ENCODE data around the gene HMCN1.

HMCN1 gene

DNA sequence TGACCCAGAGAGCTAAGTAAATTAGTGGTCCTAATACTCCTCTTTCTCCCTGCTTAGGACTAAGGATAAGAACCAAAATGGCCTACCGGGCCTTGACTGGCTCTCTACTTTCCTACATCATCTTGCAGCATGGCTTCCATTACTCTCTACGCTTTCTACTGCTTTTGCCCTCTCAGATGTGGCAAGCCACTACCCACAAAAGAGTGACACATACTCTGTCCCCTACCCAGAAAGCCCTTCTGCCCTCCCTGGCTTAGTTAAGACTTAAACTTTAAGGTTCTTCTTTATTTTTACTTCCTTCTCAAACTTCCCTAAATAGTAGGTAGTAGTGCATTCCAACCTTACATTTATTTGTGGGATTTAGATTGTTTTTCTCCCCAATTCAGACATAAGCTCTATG, 412.8 kb downstream of the HMCN1 start:
- ATAC-seq: no peak
- TF ChIP-seq ZC3H10 (CRISPR knock-in tag; IDR thresholded peaks at IDR 0.05) (no peak), ZNF70 (CRISPR knock-in tag; IDR thresholded peaks at IDR 0.05) (no peak), GLIS3 (CRISPR knock-in tag; IDR thresholded peaks at IDR 0.05) (no peak), ESRRG (CRISPR knock-in tag; IDR thresholded peaks at IDR 0.05) (no peak), BACH2 (CRISPR knock-in tag; IDR thresholded peaks at IDR 0.05; ENCODE audit: borderline replicate concordance) (no peak), OSR1 (CRISPR knock-in tag; IDR thresholded peaks at IDR 0.05) (no peak), TOX (CRISPR knock-in tag; IDR thresholded peaks at IDR 0.05; ENCODE audit: borderline replicate concordance) (no peak), RARB (CRISPR knock-in tag; IDR thresholded peaks at IDR 0.05) (no peak), ISL1 (CRISPR knock-in tag; IDR thresholded peaks at IDR 0.05) (no peak), ZFP30 (CRISPR knock-in tag; IDR thresholded peaks at IDR 0.05) (no peak)
- TF ChIP-seq, protein P1, sequence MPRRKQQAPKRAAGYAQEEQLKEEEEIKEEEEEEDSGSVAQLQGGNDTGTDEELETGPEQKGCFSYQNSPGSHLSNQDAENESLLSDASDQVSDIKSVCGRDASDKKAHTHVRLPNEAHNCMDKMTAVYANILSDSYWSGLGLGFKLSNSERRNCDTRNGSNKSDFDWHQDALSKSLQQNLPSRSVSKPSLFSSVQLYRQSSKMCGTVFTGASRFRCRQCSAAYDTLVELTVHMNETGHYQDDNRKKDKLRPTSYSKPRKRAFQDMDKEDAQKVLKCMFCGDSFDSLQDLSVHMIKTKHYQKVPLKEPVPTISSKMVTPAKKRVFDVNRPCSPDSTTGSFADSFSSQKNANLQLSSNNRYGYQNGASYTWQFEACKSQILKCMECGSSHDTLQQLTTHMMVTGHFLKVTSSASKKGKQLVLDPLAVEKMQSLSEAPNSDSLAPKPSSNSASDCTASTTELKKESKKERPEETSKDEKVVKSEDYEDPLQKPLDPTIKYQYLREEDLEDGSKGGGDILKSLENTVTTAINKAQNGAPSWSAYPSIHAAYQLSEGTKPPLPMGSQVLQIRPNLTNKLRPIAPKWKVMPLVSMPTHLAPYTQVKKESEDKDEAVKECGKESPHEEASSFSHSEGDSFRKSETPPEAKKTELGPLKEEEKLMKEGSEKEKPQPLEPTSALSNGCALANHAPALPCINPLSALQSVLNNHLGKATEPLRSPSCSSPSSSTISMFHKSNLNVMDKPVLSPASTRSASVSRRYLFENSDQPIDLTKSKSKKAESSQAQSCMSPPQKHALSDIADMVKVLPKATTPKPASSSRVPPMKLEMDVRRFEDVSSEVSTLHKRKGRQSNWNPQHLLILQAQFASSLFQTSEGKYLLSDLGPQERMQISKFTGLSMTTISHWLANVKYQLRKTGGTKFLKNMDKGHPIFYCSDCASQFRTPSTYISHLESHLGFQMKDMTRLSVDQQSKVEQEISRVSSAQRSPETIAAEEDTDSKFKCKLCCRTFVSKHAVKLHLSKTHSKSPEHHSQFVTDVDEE (CRISPR knock-in tag; IDR thresholded peaks at IDR 0.05): no peak
- TF ChIP-seq, protein P2, sequence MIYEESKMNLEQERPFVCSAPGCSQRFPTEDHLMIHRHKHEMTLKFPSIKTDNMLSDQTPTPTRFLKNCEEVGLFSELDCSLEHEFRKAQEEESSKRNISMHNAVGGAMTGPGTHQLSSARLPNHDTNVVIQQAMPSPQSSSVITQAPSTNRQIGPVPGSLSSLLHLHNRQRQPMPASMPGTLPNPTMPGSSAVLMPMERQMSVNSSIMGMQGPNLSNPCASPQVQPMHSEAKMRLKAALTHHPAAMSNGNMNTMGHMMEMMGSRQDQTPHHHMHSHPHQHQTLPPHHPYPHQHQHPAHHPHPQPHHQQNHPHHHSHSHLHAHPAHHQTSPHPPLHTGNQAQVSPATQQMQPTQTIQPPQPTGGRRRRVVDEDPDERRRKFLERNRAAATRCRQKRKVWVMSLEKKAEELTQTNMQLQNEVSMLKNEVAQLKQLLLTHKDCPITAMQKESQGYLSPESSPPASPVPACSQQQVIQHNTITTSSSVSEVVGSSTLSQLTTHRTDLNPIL (CRISPR knock-in tag; IDR thresholded peaks at IDR 0.05; ENCODE audit: low read depth): no peak
- TF ChIP-seq, protein P3, sequence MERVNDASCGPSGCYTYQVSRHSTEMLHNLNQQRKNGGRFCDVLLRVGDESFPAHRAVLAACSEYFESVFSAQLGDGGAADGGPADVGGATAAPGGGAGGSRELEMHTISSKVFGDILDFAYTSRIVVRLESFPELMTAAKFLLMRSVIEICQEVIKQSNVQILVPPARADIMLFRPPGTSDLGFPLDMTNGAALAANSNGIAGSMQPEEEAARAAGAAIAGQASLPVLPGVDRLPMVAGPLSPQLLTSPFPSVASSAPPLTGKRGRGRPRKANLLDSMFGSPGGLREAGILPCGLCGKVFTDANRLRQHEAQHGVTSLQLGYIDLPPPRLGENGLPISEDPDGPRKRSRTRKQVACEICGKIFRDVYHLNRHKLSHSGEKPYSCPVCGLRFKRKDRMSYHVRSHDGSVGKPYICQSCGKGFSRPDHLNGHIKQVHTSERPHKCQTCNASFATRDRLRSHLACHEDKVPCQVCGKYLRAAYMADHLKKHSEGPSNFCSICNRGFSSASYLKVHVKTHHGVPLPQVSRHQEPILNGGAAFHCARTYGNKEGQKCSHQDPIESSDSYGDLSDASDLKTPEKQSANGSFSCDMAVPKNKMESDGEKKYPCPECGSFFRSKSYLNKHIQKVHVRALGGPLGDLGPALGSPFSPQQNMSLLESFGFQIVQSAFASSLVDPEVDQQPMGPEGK (CRISPR knock-in tag; IDR thresholded peaks at IDR 0.05; ENCODE audit: borderline replicate concordance): no peak

DNA sequence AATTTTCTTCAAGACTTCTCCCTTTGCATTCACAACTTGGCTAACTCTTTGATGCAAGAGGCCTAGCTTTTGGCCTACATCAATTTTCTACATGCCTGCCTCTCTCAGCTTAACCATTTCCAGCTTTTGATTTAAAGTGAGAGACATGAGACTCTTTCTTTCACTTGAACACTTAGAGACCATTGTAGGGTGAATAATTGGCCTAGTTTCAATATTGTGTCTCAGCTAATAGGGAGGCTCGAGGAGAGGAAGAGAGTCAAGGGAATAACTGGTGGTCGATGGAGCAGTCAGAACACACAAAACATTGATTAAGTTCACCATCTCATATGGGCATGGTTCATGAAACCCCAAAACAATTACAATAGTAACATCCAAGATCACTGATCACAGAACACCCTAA, 415.4 kb downstream of the HMCN1 start:
- ATAC-seq: no peak
- no peak for TF ChIP-seq PPARA (CRISPR knock-in tag; IDR thresholded peaks at IDR 0.05; ENCODE audit: borderline replicate concordance)
- no peak for TF ChIP-seq TCF4 (CRISPR knock-in tag; IDR thresholded peaks at IDR 0.05; ENCODE audit: borderline replicate concordance)
- no peak for TF ChIP-seq ZNF565 (CRISPR knock-in tag; conservative IDR thresholded peaks at IDR 0.05; ENCODE audit: low read depth)
- TF ChIP-seq ARNTL (CRISPR knock-in tag; IDR thresholded peaks at IDR 0.05; ENCODE audit: borderline replicate concordance, low read depth): no peak
- no peak for TF ChIP-seq RARB (CRISPR knock-in tag; IDR thresholded peaks at IDR 0.05)
- TF ChIP-seq CSDC2 (CRISPR knock-in tag; IDR thresholded peaks at IDR 0.05): no peak
- TF ChIP-seq SNAI2 (CRISPR knock-in tag; IDR thresholded peaks at IDR 0.05): no peak
- TF ChIP-seq, protein P4, sequence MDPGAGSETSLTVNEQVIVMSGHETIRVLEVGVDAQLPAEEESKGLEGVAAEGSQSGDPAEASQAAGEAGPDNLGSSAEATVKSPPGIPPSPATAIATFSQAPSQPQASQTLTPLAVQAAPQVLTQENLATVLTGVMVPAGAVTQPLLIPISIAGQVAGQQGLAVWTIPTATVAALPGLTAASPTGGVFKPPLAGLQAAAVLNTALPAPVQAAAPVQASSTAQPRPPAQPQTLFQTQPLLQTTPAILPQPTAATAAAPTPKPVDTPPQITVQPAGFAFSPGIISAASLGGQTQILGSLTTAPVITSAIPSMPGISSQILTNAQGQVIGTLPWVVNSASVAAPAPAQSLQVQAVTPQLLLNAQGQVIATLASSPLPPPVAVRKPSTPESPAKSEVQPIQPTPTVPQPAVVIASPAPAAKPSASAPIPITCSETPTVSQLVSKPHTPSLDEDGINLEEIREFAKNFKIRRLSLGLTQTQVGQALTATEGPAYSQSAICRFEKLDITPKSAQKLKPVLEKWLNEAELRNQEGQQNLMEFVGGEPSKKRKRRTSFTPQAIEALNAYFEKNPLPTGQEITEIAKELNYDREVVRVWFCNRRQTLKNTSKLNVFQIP (CRISPR knock-in tag; IDR thresholded peaks at IDR 0.05; ENCODE audit: borderline replicate concordance, low read depth): no peak
- no peak for TF ChIP-seq ZNF8 (CRISPR knock-in tag; IDR thresholded peaks at IDR 0.05)
- TF ChIP-seq ZNF70 (CRISPR knock-in tag; IDR thresholded peaks at IDR 0.05): no peak
- TF ChIP-seq, protein P2 (CRISPR knock-in tag; IDR thresholded peaks at IDR 0.05; ENCODE audit: low read depth): no peak
- no peak for TF ChIP-seq ZFP30 (CRISPR knock-in tag; IDR thresholded peaks at IDR 0.05)

DNA sequence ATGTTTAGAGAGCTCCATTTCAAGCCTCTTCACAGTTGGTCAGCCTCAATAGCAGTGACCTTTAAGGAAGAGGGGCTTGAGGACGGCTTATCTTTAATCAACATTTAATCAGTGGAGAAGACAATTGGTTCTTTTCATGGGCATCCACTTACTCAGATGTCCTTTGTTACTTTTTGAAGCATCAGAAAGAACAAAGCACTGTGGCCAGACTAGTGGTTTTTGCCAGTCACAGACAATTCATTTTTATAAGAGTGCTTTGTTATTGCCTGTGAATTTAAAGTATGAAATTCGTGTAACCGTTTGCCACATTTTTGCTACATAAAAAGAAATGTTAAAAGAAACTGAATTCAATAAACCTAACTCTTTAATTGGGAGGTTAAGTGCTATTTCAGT, 418.0 kb downstream of the HMCN1 start:
- peak; percentile 56 for ATAC-seq
- no peak for TF ChIP-seq GLIS3 (CRISPR knock-in tag; IDR thresholded peaks at IDR 0.05)
- TF ChIP-seq ZNF565 (CRISPR knock-in tag; conservative IDR thresholded peaks at IDR 0.05; ENCODE audit: low read depth): no peak
- TF ChIP-seq, protein P5, sequence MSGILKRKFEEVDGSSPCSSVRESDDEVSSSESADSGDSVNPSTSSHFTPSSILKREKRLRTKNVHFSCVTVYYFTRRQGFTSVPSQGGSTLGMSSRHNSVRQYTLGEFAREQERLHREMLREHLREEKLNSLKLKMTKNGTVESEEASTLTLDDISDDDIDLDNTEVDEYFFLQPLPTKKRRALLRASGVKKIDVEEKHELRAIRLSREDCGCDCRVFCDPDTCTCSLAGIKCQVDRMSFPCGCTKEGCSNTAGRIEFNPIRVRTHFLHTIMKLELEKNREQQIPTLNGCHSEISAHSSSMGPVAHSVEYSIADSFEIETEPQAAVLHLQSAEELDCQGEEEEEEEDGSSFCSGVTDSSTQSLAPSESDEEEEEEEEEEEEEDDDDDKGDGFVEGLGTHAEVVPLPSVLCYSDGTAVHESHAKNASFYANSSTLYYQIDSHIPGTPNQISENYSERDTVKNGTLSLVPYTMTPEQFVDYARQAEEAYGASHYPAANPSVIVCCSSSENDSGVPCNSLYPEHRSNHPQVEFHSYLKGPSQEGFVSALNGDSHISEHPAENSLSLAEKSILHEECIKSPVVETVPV (CRISPR knock-in tag; IDR thresholded peaks at IDR 0.05): no peak
- TF ChIP-seq CSDC2 (CRISPR knock-in tag; IDR thresholded peaks at IDR 0.05): no peak
- no peak for TF ChIP-seq ZFP30 (CRISPR knock-in tag; IDR thresholded peaks at IDR 0.05)
- TF ChIP-seq, protein P2 (CRISPR knock-in tag; IDR thresholded peaks at IDR 0.05; ENCODE audit: low read depth): no peak
- no peak for TF ChIP-seq PPARA (CRISPR knock-in tag; IDR thresholded peaks at IDR 0.05; ENCODE audit: borderline replicate concordance)
- TF ChIP-seq ESRRG (CRISPR knock-in tag; IDR thresholded peaks at IDR 0.05): no peak
- no peak for TF ChIP-seq ARNTL (CRISPR knock-in tag; IDR thresholded peaks at IDR 0.05; ENCODE audit: borderline replicate concordance, low read depth)
- no peak for TF ChIP-seq ZNF70 (CRISPR knock-in tag; IDR thresholded peaks at IDR 0.05)
- TF ChIP-seq BACH2 (CRISPR knock-in tag; IDR thresholded peaks at IDR 0.05; ENCODE audit: borderline replicate concordance): no peak
- TF ChIP-seq OSR1 (CRISPR knock-in tag; IDR thresholded peaks at IDR 0.05): no peak
- TF ChIP-seq, protein P4 (CRISPR knock-in tag; IDR thresholded peaks at IDR 0.05; ENCODE audit: borderline replicate concordance, low read depth): no peak; the same call in 1 of the 2 replicates
- no peak for TF ChIP-seq RARB (CRISPR knock-in tag; IDR thresholded peaks at IDR 0.05)
